Measurements from ENCODE around the gene FLII.

DNA sequence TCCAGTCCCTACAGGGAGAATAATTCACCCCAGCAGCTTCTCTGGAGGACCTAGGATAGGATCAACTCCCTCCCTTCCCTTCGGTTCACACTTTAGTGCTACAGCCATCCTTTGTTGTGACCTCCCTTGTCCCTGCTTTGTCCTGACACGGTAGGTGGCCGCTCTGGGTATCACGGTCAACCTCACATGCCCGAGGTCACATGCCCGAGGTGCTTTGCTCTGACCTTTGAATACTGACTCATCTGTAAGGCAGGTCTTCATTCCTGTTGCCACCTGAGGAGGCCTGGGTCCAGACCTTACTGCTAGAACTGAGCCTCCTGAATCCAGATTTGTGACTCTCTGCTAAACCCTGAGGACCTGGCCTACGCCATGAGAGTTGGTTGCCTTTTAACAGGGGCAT, 55.2 kb downstream of the FLII start:
- TF ChIP-seq CTCF (IDR thresholded peaks at IDR 0.05) (no peak), POLR2A (IDR thresholded peaks at IDR 0.05) (no peak)
